HG03064 (cell line): ENCODE results near the gene SLC1A4.
"Not testable (repeated sequence)": the region's sequence is repeated elsewhere in the genome, so short reads cannot be mapped to it uniquely, and the experiment has no call there.

Experiments
- ATAC-seq: cut with Tn5 transposase; IDR thresholded peaks from one replicate; pipeline ENCODE4 v1.9.1; 2021; ENCODE audit warnings: low read depth; ENCODE audit not compliant: unreplicated experiment

SLC1A4 gene

GRCh38 chr2:64963138-64963537 lies 26.1 kb upstream of the SLC1A4 start:
- not testable (repeated sequence) for ATAC-seq

DNA sequence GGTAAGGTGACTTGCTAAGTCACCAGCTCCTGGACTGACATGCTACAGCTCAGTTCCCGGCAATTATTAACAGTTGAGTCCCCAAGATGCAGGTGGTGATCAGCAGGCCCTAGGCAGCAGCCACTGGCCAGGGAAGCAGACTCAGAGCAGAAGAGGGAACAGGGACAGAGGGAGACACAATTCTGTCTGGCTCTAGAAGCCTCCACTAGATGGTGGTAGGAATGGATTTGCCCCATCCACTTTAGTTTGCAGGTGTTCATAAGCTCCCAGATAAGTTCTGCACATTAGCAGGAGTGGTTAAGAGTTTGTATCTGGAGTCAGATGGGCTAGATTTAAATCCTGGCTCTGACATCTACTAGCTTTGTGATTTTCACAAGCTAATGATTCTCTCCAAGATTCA lies 25.5 kb upstream of the SLC1A4 start:
- no peak for ATAC-seq

- no peak for ATAC-seq
Observed at GRCh38 chr2:64966017-64966416, 23.2 kb upstream of the SLC1A4 start.

DNA sequence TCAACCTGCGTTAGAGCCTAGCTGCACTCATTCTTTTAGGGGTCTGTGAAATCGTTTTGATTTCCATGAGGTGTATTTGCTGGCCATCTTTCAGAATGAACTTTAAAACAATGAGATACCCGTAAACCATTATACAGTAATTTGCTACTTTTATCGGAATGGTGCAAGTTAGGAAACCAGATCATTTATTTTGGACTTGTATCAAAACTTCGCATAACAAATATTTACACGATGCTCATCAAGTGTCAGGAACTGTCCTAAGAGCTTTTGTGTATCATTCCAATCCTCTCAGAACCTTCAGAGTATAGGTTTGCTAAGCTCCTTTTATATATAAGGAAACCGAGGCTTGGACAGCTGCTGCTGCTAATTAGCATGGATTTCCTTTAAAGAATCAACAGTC lies 22.4 kb upstream of the SLC1A4 start:
- no peak for ATAC-seq

GRCh38 chr2:64967601-64968000 lies 21.6 kb upstream of the SLC1A4 start:
- no peak for ATAC-seq

GRCh38 chr2:64969086-64969485 lies 20.1 kb upstream of the SLC1A4 start:
- not testable (repeated sequence) for ATAC-seq

GRCh38 chr2:64970495-64970894 lies 18.7 kb upstream of the SLC1A4 start:
- ATAC-seq, result no peak

- ATAC-seq, result no peak
Observed at GRCh38 chr2:64972426-64972825, 16.8 kb upstream of the SLC1A4 start.

GRCh38 chr2:64972876-64973275 lies 16.3 kb upstream of the SLC1A4 start:
- no peak for ATAC-seq

DNA sequence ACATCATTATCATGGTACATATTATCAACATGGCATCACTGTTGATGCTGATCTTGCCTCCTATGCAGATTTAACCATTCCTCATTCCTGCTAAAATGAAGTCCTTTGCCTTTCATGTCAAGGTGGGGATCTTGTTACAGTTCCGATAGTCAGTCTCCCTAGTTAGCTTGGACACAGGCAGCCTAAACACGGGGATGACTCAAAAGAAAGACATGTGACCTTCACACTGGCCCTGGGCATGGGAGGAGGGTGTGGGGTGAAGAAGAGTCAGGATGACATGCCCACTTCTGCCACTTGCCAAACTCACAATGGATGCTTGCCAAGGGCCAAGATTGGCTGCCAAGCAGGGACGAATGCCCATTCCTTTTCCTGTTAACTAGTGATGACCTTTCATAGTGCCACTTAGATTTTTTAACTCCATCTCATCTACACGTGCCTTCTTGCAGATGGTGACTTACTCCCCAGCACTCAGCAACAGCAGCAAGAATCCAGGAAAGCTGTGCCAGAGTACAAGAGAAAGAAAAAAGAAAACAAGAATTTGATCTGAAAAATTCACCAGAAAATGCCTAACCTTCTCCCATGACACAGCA lies 13.9 kb upstream of the SLC1A4 start:
- ATAC-seq, result no peak

DNA sequence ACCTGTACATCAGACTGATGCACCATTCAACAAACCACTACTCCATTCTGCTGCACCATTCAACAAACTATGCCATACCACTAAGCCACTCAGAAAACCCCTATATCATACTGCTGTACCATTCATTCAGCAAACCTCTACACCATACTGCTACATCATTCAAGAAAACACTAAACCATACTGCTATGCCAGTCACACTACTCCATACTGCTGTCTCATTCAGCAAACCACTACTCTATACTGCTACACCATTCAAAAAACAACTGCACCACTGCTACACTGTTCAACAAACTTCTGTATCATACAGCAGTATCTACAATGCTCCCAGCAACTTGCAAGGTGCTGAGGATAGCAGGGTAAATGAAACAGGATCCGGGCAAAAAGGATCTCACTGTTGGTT lies 12.9 kb upstream of the SLC1A4 start:
- ATAC-seq, result no peak

GRCh38 chr2:64978514-64979268 lies 10.5 kb upstream of the SLC1A4 start:
- ATAC-seq, result no peak

- ATAC-seq, result no peak
Observed at GRCh38 chr2:64979744-64980143, 9.5 kb upstream of the SLC1A4 start.

- no peak for ATAC-seq
Observed at GRCh38 chr2:64980183-64980582, 9.0 kb upstream of the SLC1A4 start.

DNA sequence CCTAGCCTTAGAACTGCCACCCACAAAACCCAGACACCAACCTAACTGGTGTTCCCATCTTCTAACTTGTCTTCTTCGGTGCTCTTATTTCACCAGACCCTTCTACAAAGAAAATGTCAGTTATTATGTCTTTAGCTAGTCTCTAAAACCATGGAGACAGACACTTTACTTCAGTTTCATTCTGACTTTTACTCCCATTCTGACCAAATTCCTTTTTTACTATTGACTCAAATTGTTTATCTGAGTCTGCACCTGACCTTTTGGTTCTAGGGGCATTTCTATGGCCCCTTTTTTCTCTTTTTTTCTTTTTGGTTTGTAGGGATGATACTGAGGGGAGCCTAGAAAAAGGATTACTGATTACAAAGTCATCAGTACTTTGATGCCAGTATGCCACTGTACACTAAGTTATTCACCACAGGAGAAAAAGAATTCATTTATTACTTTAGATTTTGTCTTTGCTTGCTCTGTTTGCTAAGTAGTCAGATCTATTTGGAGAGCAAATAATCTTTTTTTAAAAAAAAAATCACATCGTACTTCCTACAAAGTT lies 6.8 kb upstream of the SLC1A4 start:
- no peak for ATAC-seq

- no peak for ATAC-seq
Observed at GRCh38 chr2:64982932-64983331, 6.3 kb upstream of the SLC1A4 start.

DNA sequence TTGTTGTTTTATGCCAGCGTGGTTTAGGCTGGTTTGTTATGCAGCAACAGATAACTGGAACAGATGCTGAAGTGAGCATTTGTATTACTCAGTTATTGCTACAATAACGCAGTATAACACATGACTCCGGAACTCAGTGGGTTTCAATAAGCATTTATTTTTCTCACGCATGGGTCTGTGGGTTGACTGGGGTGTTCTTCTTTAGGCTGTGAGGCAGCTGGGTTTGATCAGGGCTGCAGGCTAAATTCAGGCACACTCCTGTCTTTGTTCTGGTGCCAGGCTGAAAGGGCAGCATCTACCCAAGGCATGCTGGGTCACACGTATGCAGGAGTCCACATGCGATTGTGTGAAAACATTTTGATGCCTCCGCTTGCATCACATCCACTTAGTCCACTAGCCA lies 3.8 kb upstream of the SLC1A4 start:
- no peak for ATAC-seq

- ATAC-seq, result no peak
Observed at GRCh38 chr2:64987001-64987955, 1.9 kb upstream of the SLC1A4 start.

- no peak for ATAC-seq
Observed at GRCh38 chr2:64987956-64988419, 1.2 kb upstream of the SLC1A4 start.

DNA sequence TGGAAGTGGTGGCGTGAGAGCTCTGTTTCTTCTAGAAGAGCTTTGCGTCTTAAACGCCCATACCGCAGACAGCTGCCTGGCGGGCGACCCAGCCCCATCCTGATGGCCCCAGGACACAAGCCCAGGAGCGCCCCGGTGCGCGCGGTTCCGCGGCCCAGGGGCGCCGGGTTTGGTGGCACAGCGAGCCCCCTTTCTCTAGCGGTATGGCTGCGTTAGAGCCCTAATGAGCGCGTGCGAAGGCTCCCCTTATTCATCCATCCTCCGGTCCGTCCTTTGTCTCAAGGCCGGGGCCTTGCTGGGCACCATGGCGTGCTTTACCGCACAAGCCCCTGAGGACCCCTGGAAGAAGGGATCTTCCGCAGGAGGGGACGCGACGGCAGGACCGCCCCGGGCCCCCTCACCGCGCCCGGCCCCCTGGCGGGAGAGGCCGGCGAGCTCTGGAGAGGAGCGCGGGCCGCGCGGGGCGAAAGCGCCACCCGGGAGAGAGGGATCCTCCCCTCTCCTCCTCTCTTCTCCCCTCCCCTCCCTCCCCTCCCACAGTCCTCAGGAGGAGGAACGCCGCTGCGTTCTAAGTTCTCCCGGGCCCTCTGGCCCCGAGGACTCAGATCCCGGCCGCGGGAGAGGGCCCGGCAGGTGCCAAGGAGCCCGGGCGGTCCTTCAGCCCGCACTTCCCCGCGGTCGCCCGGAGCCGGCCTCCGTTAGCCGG lies 626 bp upstream of the SLC1A4 start:
- peak; percentile 30 for ATAC-seq
